GM19324 (cell line): Measurements from ENCODE around the gene TRIM36.

Source experiments
- ATAC-seq: cut with Tn5 transposase; IDR thresholded peaks from one replicate; pipeline ENCODE4 v1.9.1; 2021; ENCODE audit warnings: mild to moderate bottlenecking, moderate library complexity; ENCODE audit not compliant: unreplicated experiment, low FRiP score

The TRIM36 gene

DNA sequence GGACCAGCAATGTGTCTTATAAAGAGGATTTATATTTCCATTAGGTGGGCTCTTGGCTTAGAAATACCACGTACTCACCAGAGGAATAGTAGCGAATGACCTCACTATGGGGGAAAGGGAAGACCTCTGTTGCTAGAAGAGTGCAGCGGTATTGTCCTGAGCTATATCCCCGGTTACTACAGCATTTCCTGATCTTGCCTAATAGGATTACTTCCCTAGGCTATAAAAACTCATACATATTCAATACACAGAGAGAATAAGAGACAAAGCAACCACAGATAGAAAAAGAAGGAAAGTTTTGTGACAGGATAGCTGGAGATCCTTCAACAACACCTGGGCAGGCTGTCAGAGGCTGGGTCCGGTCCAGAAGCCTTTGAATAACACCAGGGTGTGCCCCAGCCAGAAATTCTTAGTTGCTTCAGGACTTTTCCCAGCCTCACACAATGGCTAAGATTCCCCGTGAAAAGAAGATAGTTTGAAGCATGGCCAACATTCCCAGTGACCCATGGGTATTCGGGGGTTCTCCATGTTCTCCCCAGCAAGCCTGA lies 85.4 kb downstream of the TRIM36 start:
- no peak for ATAC-seq

DNA sequence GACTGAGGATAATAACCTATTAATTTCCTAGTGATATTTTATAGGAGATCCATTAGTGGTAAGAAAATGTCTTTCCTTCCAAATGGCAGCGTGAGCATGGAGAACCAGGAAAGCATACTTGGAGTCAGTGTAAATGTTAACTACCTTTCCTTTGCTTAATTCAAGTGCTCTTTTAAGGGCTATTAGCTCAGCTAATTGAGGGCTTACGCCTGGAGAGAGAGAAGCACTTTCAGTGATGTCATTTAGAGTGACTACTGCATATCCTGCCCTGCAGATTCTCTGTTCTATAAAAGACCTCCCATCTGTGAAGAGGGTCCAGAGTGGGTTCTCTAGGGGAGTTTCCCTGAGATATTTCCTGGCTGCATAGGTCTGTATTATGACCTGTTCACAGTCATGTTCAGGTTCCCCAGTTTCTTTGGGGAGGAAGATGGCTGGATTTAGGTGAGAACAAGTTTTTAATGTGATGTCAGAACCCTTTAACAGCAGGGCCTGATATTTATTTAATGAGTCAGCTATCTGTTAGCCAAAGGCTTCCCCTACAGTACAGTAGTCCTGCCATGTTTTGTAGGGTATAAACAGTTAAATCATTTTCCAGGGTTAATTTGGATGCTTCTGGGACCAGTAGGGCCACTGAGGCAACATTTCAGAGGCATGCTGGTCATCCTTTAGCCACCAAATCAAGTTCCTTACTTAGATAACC lies 89.6 kb downstream of the TRIM36 start:
- ATAC-seq: no peak
